ENCODE data around the gene CHRNA1.

Gene CHRNA1

GRCh38 chr2:174718591-174718990, 45.7 kb downstream of the CHRNA1 start:
- H3F3A ChIP-seq (ENCODE audit: insufficient read depth, low read length), result no peaks in the 10 kb centered on the region
- no peaks in the 10 kb centered on the region for H3K79me2 ChIP-seq (ENCODE audit: insufficient read depth, low read length)
- H3K9me3 ChIP-seq (ENCODE audit: low read length), result no peaks in the 10 kb centered on the region
- no peak overlapping the region for H2AFZ ChIP-seq (ENCODE audit: low read length)
- H3K4me3 ChIP-seq (ENCODE audit: low read depth, low read length, poor library complexity, severe bottlenecking), result no peak overlapping the region
- no peak overlapping the region for H3K27ac ChIP-seq (ENCODE audit: low read depth, low read length, poor library complexity, severe bottlenecking)
- TF ChIP-seq, protein P1, sequence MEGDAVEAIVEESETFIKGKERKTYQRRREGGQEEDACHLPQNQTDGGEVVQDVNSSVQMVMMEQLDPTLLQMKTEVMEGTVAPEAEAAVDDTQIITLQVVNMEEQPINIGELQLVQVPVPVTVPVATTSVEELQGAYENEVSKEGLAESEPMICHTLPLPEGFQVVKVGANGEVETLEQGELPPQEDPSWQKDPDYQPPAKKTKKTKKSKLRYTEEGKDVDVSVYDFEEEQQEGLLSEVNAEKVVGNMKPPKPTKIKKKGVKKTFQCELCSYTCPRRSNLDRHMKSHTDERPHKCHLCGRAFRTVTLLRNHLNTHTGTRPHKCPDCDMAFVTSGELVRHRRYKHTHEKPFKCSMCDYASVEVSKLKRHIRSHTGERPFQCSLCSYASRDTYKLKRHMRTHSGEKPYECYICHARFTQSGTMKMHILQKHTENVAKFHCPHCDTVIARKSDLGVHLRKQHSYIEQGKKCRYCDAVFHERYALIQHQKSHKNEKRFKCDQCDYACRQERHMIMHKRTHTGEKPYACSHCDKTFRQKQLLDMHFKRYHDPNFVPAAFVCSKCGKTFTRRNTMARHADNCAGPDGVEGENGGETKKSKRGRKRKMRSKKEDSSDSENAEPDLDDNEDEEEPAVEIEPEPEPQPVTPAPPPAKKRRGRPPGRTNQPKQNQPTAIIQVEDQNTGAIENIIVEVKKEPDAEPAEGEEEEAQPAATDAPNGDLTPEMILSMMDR (IDR thresholded peaks at IDR 0.05; ENCODE audit: low read length), result no peak
- no peak for TF ChIP-seq EZH2 (IDR thresholded peaks at IDR 0.05; ENCODE audit: borderline replicate concordance, low read length)
- H3K27me3 ChIP-seq (ENCODE audit: insufficient read depth, low read length), result no peaks in the 10 kb centered on the region
- H4K20me1 ChIP-seq (ENCODE audit: insufficient read depth, low read length), result no peaks in the 10 kb centered on the region
- H3K4me2 ChIP-seq (ENCODE audit: low read length), result no peak overlapping the region
- H3K9me2 ChIP-seq (ENCODE audit: low read depth, low read length), result no peaks in the 10 kb centered on the region
- no peak overlapping the region for H3K9ac ChIP-seq (ENCODE audit: low read length)
- no peaks in the 10 kb centered on the region for H3K4me1 ChIP-seq (ENCODE audit: insufficient read depth, low read length, severe bottlenecking)
- H3K36me3 ChIP-seq (ENCODE audit: insufficient read depth, low read length), result no peaks in the 10 kb centered on the region

GRCh38 chr2:174717916-174718315, 46.4 kb downstream of the CHRNA1 start:
- Histone ChIP-seq H3K4me2 (ENCODE audit: low read length) (no peak overlapping the region), H3K4me3 (ENCODE audit: low read depth, low read length, poor library complexity, severe bottlenecking) (no peak overlapping the region), H4K20me1 (ENCODE audit: insufficient read depth, low read length) (no peaks in the 10 kb centered on the region), H3K27me3 (ENCODE audit: insufficient read depth, low read length) (no peaks in the 10 kb centered on the region), H3K9me2 (ENCODE audit: low read depth, low read length) (no peaks in the 10 kb centered on the region), H3K9ac (ENCODE audit: low read length) (no peak overlapping the region), H3F3A (ENCODE audit: insufficient read depth, low read length) (no peaks in the 10 kb centered on the region), H3K4me1 (ENCODE audit: insufficient read depth, low read length, severe bottlenecking) (no peaks in the 10 kb centered on the region), H3K9me3 (ENCODE audit: low read length) (no peaks in the 10 kb centered on the region), H3K79me2 (ENCODE audit: insufficient read depth, low read length) (no peaks in the 10 kb centered on the region), H2AFZ (ENCODE audit: low read length) (no peak overlapping the region), H3K36me3 (ENCODE audit: insufficient read depth, low read length) (no peaks in the 10 kb centered on the region), H3K27ac (ENCODE audit: low read depth, low read length, poor library complexity, severe bottlenecking) (no peak overlapping the region)
- no peak for TF ChIP-seq EZH2 (IDR thresholded peaks at IDR 0.05; ENCODE audit: borderline replicate concordance, low read length)
- TF ChIP-seq, protein P1 (IDR thresholded peaks at IDR 0.05; ENCODE audit: low read length), result no peak

GRCh38 chr2:174717273-174717672, 47.0 kb downstream of the CHRNA1 start:
- TF ChIP-seq, protein P1 (IDR thresholded peaks at IDR 0.05; ENCODE audit: low read length), result no peak
- TF ChIP-seq EZH2 (IDR thresholded peaks at IDR 0.05; ENCODE audit: borderline replicate concordance, low read length), result no peak
- no peaks in the 10 kb centered on the region for H3K79me2 ChIP-seq (ENCODE audit: insufficient read depth, low read length)
- H3K9me3 ChIP-seq (ENCODE audit: low read length), result no peaks in the 10 kb centered on the region
- H3K27me3 ChIP-seq (ENCODE audit: insufficient read depth, low read length), result no peaks in the 10 kb centered on the region
- H2AFZ ChIP-seq (ENCODE audit: low read length), result no peak overlapping the region
- no peak overlapping the region for H3K27ac ChIP-seq (ENCODE audit: low read depth, low read length, poor library complexity, severe bottlenecking)
- no peaks in the 10 kb centered on the region for H3K4me1 ChIP-seq (ENCODE audit: insufficient read depth, low read length, severe bottlenecking)
- H3K9me2 ChIP-seq (ENCODE audit: low read depth, low read length), result no peaks in the 10 kb centered on the region
- no peaks in the 10 kb centered on the region for H3F3A ChIP-seq (ENCODE audit: insufficient read depth, low read length)
- no peak overlapping the region for H3K4me3 ChIP-seq (ENCODE audit: low read depth, low read length, poor library complexity, severe bottlenecking)
- H3K36me3 ChIP-seq (ENCODE audit: insufficient read depth, low read length), result no peaks in the 10 kb centered on the region
- no peak overlapping the region for H3K4me2 ChIP-seq (ENCODE audit: low read length)
- H4K20me1 ChIP-seq (ENCODE audit: insufficient read depth, low read length), result no peaks in the 10 kb centered on the region
- H3K9ac ChIP-seq (ENCODE audit: low read length), result no peak overlapping the region

All from OCI-LY1 (cell line).